GM19193 (cell line): ENCODE measurements around the gene ASS1.

Experiments used
- POLR2A ChIP-seq: IDR thresholded peaks from 4 replicates; pipeline ENCODE4 v1.6.1; 2011; ENCODE audit not compliant: insufficient read depth, insufficient read length; ENCODE audit errors: extremely low read depth

The ASS1 gene

DNA sequence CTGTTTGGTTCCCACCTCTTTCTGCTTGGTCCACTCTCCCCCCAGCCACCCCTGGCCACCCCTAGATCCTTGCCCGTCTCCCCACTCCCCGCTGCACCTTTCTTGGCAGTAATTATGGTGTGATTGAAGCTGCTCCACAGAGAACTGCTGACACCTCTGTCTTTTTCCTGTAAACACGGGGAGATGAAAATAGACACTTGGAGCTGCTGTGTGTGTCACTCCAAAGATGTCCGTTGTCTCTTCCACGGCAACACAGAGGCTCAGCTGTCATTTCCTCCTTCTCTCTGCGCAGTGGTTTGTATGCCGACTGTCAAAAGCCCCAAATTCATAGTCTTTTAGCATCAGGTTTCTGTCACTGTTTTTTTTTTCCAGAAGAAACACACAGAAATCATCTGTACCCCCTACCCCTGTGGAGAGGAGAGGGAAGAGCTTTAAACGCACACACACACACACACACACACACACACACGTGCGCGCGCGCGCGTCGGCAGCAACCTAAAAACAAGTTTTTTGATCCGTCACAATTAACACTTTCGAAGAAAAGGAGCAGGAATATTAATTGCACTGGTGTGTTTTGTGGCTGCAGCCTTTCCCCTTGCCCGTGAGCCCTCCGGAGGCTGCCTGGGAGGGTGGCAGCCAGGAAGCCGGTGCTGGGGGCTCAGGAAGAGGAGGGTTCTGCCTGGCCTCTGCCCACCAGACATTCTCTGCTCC is 39.8 kb downstream of the ASS1 start:
- no peak for TF ChIP-seq POLR2A

DNA sequence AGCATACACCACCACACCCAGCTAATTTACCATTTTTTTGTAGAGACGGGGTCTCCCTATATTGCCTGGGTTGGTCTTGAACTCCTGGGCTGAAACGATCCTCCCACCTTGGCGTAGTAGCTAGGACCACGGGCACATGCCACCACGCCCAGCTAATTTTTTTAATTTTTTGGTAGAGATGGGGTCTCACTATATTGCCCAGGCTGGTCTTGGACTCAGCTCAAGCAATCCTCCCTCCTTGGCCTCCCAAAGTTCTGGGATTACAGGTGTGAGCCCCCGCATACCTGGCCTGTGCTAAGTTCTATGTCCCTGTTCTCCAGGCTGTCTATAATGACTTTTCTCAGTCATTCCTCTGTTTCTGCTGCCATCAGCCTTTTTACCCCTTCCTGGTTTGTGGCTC is 41.3 kb downstream of the ASS1 start:
- no peak for TF ChIP-seq POLR2A

DNA sequence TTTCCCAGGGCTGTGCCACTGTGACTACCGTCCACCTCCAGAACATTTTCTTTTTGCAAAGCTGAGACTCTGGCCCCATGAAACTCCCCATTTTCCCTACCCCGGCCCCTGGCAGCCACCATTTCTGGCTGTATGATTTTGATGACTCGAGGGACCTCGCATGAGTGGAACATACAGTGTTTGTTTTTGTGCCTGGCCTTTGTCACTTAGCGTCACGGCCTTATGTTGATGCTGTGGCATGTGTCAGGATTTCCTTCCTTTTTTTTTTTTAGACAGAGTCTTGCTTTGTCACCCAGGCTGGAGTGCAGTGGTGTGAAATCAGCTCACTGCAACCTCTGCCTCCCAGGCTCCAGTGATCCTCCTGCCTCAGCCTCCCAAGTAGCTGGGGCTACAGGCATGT is 42.7 kb downstream of the ASS1 start:
- no peak for TF ChIP-seq POLR2A

DNA sequence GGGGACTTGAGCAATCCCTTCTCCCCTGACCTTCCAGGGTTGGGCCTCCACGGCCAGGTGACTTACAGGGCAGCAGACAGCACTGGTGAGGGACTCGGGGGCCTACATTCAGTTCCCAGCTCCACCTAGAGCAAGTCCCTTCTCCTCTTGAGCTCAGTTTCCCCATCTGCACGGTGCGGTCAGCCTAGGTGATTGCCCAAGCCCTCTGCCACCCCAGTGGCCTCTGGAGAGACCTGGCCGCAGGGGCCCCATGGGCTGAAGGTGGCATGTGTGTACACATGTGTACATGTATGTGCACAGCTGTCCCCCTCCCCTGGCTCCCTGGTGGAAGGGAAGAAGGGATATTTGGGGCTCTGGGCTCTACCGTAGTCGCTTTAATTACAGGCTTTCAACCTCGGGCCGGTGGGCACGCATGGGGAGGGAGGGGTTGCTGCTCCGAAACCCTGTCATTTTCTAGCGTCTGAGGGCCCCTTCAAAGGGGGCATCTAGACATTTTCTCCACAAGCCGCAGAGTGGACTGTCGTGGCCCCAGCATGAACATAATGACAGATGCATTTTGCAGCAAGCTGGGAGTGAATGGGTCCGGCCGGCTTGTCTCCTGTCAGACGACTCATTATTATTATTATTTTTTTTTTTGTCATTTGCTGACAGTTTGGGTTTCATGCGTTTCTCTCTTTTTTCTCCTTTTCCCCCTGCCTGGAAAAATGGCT is 44.0 kb downstream of the ASS1 start:
- TF ChIP-seq POLR2A = no peak

DNA sequence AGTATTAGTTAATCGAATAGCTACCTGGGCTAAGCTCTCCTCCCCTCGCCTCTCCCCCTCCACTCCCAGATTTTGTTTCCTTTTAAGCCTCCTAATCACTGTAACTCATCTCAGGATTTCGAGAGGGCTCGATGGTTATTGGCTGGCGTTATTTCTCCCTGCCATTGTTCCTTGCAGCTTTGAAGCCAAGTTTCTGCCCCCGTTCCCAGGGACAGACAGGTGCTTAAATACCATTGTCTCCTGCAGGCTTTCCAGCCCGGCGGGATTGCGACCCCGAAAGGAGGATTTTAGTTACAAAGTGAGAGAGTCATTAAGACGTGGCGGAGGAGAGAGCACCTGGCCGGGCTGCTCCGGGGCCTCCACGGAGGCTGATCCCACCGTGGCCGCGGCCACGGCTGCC is 46.2 kb downstream of the ASS1 start:
- TF ChIP-seq POLR2A = no peak

DNA sequence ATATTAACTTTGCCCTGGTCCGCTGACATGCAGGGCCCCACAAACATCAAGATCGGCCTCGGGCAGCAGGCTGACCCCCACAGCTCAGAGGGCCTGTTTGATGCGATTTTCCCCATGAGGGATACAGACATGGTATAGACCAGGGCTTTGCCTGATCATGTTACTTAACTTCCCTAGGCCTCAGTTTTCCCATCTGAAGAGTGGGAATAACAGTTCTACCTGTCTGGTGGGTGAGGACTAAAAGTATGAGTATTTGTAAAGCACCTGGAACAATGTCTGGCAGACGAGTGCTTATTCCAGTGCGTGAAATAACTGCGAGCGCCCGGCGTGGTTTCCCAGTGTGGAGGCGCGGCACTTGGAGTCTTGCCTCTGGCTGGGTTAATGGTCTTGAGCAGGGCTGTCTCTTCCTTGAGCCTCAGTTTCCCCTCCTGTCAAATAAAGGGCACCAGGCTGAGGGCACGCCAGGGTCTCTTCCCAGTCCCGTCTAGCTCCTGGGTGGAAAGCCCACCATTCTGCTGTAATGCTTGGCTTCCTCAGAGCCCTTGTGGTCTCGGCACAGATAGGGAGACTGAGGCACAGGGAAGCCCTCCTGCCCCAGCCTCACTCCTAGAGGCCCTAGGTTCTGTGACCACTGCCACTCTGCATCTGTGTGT is 47.2 kb downstream of the ASS1 start:
- TF ChIP-seq POLR2A = no peak

DNA sequence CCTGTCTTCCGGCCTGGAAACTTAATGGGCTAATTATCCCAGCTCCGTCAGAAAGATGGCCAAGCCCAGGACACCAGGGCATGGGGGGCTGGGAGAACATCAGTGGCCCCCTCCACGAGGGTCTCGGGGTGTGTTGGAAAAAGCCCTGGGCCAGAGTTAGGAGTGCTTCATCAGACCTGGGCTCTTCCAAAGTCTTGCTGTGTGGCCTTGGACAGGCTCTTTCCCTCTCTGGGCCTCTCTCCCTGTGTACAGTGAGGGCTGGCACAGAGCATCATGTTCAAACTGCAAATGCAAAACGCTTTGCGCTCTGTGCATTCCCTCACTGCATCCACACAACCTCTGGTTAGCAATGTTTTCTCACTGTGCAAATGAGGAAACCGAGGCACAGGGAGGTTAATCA is 48.3 kb downstream of the ASS1 start:
- TF ChIP-seq POLR2A = no peak

DNA sequence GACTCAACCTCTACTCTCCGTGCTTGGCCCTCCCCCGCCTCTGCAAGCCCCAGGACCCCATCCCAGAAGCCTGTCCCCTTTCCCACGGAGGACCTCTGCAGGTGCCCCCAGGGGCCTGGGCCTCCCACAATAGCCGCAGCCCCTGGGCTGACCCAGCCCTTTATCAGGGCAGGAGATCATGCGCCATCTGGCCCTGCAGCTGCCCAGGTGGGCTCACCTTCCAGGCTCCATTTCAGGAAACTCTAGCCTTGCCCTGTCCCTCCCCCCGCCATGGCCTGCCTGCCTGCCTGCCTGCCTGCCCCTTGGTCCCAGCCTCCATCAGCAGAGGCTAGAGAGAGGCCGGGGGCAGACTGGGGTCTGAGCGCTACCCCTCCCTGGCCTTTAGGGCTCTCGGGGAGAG is 48.7 kb downstream of the ASS1 start:
- no peak for TF ChIP-seq POLR2A

DNA sequence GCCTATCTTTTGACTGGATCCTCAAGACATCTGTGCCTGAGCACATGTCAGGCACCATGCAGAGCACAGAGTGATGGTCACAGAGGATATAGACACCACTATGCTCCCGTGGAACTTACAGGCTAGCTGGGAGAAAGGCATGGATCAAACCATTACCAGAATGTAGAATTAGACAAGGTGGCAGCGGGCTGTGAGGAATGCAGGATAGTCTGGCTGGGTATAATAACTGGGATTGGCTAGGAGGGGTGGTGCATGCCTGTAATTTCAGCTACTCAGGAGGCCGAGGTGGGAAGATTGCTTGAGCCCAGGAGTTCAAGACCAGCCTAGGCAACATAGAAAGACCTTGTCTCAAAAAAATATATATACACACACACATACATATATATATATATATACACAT is 50.3 kb downstream of the ASS1 start:
- no peak for TF ChIP-seq POLR2A

DNA sequence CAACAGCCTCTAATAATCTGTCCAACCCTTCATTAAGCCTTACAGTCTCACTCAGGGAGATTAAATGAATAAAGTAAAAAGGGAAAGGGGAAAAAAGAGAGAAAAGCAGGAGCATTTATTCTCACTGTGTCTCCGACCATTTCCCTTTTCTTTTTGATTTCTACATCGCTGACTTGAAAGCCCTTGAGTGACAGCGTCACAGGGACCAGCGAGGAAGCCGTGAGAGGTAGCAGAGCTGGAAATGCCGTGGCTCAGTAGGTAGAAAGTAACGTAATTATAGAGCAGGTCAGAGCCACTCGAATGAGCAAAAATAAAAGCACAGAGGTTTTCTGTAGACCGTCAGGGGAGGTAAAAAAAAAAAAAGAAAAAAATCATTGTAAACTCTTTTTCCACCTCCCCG is 52.4 kb downstream of the ASS1 start:
- TF ChIP-seq POLR2A = no peak

DNA sequence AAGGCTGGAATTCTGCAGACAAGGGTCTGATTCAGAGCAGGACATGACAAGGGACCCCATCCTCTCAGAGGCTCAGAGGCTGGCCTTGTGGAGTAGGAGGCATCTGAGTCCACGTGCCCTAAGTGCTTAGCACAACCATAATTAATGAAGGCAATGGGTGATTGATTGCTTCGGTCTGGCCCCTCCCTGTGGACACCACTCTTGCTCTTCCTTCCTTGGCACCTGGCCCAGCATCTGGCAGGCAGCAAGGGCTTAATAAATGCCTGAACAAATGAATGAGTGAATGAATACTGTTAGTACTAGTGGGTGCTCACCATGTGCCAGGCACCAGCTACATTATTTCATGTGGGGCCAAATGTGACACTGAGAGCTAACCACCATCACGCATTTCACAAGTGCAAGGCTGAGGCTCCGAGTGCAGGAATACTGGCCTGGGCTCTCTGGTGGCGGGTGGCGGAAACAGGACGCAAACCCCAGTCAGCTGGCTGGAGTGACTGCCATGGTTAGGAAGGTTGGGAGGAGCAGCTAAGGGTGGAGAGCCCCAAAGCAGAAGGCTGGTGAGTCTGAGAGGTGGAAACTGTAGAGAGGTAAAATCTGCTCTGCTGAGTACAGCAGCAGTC is 53.6 kb downstream of the ASS1 start:
- no peak for TF ChIP-seq POLR2A

DNA sequence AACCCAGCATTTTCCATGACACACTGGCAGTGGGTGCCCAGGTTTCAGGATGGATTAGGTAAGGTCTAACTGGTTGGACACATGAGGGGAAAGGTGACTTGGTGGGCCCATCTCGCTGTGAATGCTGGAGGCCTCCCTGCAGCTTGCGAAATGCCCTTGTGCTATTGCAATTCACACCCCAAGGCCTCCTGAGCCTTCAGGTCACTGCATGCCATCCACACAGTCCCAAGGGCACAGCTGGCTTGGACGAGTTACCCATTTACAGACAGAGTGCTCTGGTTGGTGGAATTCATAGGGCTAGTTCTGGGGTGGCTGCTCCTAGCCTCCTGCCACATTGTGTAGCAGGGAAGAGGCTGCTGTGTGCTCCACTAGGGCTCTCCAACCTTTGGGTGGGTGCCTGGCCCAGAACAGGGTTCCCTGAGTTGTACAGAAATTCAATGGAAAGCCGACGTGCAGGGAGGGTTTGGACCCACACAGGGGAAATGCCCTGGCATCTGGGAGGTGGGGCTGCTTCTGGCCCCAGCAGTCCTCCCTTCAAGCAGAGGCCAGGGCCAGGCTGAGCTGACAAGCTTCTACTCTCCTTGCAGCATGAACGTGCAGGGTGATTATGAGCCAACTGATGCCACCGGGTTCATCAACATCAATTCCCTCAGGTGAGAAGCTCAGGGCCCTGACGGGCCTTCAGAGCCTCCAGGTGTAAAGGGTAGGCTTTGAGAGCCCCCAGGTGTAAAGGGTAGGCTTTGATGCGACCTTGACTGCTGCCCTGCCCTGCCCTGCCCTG is 54.3 kb downstream of the ASS1 start:
- no peak for TF ChIP-seq POLR2A

DNA sequence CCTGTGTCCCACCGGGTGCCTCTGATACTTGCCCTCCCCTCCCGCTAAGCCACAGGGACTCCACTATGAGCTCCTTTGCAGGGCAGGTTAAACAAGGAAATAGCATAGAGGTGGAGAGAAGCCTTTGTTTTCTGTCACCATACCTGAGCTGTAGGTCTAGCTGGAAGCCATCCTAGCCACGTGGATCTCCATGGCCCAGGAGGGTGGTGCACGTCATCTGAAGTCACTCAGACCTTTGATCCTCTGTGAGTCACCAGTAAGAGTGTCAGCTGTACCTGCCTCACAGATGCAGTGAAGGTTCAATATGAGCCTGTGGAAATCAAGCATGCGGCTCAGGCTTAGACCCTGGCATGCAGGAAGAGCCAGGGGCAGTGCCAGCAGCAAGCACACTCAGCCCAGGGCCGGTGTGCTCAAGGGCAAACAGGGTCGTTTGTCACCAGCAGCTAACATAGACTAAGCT is 55.1 kb downstream of the ASS1 start:
- no peak for TF ChIP-seq POLR2A

DNA sequence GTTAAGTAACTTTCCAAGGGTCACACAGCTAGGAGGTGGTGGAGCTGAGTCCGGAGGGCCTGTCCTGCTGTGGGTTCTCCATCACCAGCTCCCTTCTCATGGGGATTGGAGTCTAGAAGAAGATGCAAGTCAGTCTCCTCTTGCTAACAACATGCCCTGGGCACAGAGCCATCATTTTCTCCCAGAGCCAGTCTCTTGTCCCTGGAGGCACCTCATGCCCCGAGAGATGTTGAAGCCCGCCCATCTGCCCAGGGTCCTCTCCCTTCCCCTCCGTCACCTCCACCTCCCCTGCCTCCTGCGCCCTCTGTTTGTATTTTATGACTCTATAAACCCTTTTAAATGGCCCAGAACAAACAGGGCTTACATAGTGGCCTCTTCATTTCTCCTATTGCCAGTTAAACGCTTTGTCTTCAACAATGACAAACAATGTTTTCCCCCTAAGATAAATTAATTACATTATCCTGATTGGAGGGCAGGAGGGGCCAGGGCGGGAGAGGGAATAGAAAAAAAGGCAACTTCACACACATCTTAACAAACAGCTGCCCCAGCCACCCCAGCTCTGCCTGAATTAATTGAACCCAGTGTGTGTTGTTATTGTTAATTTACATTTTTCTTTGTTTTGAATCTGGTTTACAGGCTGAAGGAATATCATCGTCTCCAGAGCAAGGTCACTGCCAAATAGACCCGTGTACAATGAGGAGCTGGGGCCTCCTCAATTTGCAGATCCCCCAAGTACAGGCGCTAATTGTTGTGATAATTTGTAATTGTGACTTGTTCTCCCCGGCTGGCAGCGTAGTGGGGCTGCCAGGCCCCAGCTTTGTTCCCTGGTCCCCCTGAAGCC is 55.8 kb downstream of the ASS1 start:
- no peak for TF ChIP-seq POLR2A
